Gastrocnemius medialis (tissue), 4 donors: Measurements from ENCODE around the gene IQSEC1. TPM values are rescaled to one million over a fixed set of nuclear protein-coding genes. Genes with fewer than 3 reads are reported as not detected.

Experiments
- ATAC-seq, 2 donors: fragments of 150-250 bp; one replicate each; pipeline ENCODE4 v1.9.1; 2016
- DNase-seq, 2 donors: peaks; one replicate each; pipeline ENCODE4 v3.0.0-alpha.2; 2019
- H3K27ac ChIP-seq, 4 donors: fragments of 200-600 bp; sonication (generic); 1 replicate in 1 of 4; 2 replicates in 3 of 4; pipeline ENCODE4 v1.5.1; 2016 to 2018; ENCODE audit warnings: mild to moderate bottlenecking in 2 of 4, moderate library complexity in 1 of 4
- H3K27me3 ChIP-seq, 3 donors: fragments of 200-600 bp; sonication (generic) in 2 of 3; 1 replicate in 1 of 3; 2 replicates in 2 of 3; pipeline versions ENCODE4 v1.5.1 to v1.6.0; 2016 to 2019; ENCODE audit warnings: mild to moderate bottlenecking in 1 of 3, moderate library complexity in 1 of 3
- H3K36me3 ChIP-seq, 2 donors: fragments of 200-600 bp; sonication (generic) in 1 of 2; one replicate each; pipeline ENCODE4 v1.5.1; 2017 to 2018
- H3K4me1 ChIP-seq, 2 donors: fragments of 200-600 bp; sonication (generic) in 1 of 2; one replicate each; pipeline ENCODE4 v1.5.1; 2016 to 2017; ENCODE audit warnings: mild to moderate bottlenecking in 2 of 2
- H3K4me3 ChIP-seq, 4 donors: fragments of 200-600 bp; sonication (generic) in 3 of 4; 1 replicate in 1 of 4; 2 replicates in 3 of 4; pipeline ENCODE4 v1.5.1; 2016 to 2019; ENCODE audit warnings: mild to moderate bottlenecking in 2 of 4
- H3K9me3 ChIP-seq, 3 donors: fragments of 200-600 bp; sonication (generic) in 2 of 3; 1 replicate in 1 of 3; 2 replicates in 2 of 3; pipeline ENCODE4 v1.5.1; 2016 to 2019
- CTCF ChIP-seq, 5 experiments: fragments of 450-650 bp in 3 of 5; fragments of 200-600 bp in 2 of 5; sonication (generic) in 2 of 5; IDR thresholded peaks in 4 of 5; conservative IDR thresholded peaks in 1 of 5; 1 replicate in 4 of 5; 2 replicates in 1 of 5; pipeline ENCODE4 v1.5.1; 2016 to 2019; ENCODE audit warnings: antibody characterized with exemption in 5 of 5, mild to moderate bottlenecking in 3 of 5, moderate library complexity in 3 of 5
- POLR2A ChIP-seq, 2 donors: fragments of 450-650 bp; IDR thresholded peaks; one replicate each; pipeline ENCODE4 v1.6.1; 2017; ENCODE audit warnings: antibody characterized with exemption in 2 of 2, mild to moderate bottlenecking in 2 of 2, moderate library complexity in 2 of 2
- in situ Hi-C, 4 donors: fragments of 200-750 bp; cut with MboI; loops; one replicate each; pipeline versions ENCODE4 v1.15.0 to v1.8.0; 2017; ENCODE audit warnings: low sequenced_read_pairs in 4 of 4
- intact Hi-C: fragments of 100-400 bp; cut with DNase I; formaldehyde crosslinking; loops from one replicate; pipeline ENCODE4 v1.15.1; 2023; ENCODE audit warnings: low total_unique reads
- total RNA-seq, 4 donors: library from RNA; depleted of rRNA; stranded (reverse); fragments of >200 nt; gene quantifications; one replicate each; pipeline versions ENCODE4 v1.1.0 to v1.2.3, GENCODE V29; 2016

The IQSEC1 gene
- total RNA-seq, 4 donors from 2014 or later: 15.2 to 31.3 (median 28.0) TPM

- DNase-seq: no peak
- in situ Hi-C loops: loop anchor here (10.0 to 25.0 kb wide), 3 partner anchors 49 to 96 kb away; no protein-coding TSS in a partner anchor
- peaks cover 20 to 28% of the 10 kb centered on the region in 2 donors for H3K4me1 ChIP-seq
- intact Hi-C loops: no loop called here
- no peaks in the 10 kb centered on the region for H3K36me3 ChIP-seq
- no peak overlapping the region for H3K4me3 ChIP-seq
- no peaks in the 10 kb centered on the region for H3K27me3 ChIP-seq
- H3K27ac ChIP-seq: peak overlapping the region in 2 of 4 donors; percentile 24 to 56
- no peak for ATAC-seq
- TF ChIP-seq POLR2A (IDR thresholded peaks at IDR 0.05): no peak
- no peak for TF ChIP-seq CTCF (IDR thresholded peaks at IDR 0.05 in 4 of 5, conservative IDR thresholded peaks at IDR 0.05 in 1 of 5)
- H3K9me3 ChIP-seq: no peaks in the 10 kb centered on the region
These were observed 89.9 kb downstream of the IQSEC1 start for GRCh38 chr3:12983319-12983718.

GRCh38 chr3:12982619-12983101 is 90.6 kb downstream of the IQSEC1 start:
- DNase-seq (no peak), ATAC-seq (no peak)
- Histone ChIP-seq H3K27ac (no peak overlapping the region), H3K27me3 (no peaks in the 10 kb centered on the region), H3K9me3 (no peaks in the 10 kb centered on the region), H3K4me3 (no peak overlapping the region), H3K4me1 (peaks cover 18 to 28% of the 10 kb centered on the region in 2 donors), H3K36me3 (no peaks in the 10 kb centered on the region)
- in situ Hi-C loops: loop anchor here (10.0 to 25.0 kb wide), 3 partner anchors 48 to 95 kb away; no protein-coding TSS in a partner anchor
- TF ChIP-seq POLR2A (IDR thresholded peaks at IDR 0.05) (no peak), CTCF (IDR thresholded peaks at IDR 0.05 in 4 of 5, conservative IDR thresholded peaks at IDR 0.05 in 1 of 5) (no peak)
- intact Hi-C loops: no loop called here

GRCh38 chr3:12981306-12982275 is 91.6 kb downstream of the IQSEC1 start:
- no peaks in the 10 kb centered on the region for H3K9me3 ChIP-seq
- intact Hi-C loops (no loop called here), in situ Hi-C loops (loop anchor here (10.0 to 25.0 kb wide), 3 partner anchors 47 to 94 kb away; no protein-coding TSS in a partner anchor)
- H3K27me3 ChIP-seq: no peaks in the 10 kb centered on the region
- no peaks in the 10 kb centered on the region for H3K36me3 ChIP-seq
- DNase-seq (no peak), ATAC-seq (no peak)
- no peak for TF ChIP-seq POLR2A (IDR thresholded peaks at IDR 0.05)
- TF ChIP-seq CTCF (IDR thresholded peaks at IDR 0.05 in 4 of 5, conservative IDR thresholded peaks at IDR 0.05 in 1 of 5): no peak
- peaks cover 11 to 24% of the 10 kb centered on the region in 2 donors for H3K4me1 ChIP-seq
- no peak overlapping the region for H3K4me3 ChIP-seq
- no peak overlapping the region for H3K27ac ChIP-seq

DNA sequence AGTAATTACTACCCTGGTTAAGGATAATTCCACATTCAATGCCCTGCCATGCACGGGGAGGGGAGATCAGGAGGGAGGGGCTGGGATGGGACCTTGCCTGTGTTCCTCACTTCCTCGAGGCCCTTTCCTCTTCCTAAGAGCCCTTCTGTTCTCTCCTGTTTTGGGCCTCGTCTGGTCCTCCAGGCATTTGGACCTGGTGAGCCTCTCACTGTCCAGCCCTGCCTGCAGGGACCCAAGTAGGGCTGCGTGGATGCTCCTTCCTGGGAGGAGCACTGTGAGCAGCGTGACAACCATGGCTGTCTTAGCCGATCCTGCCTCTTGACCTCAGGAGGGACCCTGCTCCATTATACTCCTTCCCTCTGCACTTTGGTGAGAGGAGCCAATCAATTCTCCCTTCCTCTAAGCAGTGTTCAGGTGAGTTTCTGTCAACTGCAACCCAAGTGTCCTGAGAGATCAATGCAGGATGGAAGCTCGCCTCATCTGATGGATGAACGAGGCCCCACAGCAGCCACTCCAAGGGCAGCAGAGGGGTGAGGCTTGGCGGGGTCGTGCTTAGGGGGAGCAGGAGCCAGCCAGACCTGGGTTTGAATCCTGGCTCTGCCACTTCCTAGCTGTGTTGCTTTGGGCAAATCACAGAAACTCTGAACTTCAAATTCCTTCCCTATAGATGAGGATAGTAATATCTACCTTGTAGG is 92.5 kb downstream of the IQSEC1 start:
- no peak for ATAC-seq
- TF ChIP-seq CTCF (IDR thresholded peaks at IDR 0.05 in 4 of 5, conservative IDR thresholded peaks at IDR 0.05 in 1 of 5) (no peak), POLR2A (IDR thresholded peaks at IDR 0.05) (no peak)

More for the DNA sequence above, 92.5 kb downstream of the IQSEC1 start:
- intact Hi-C loops (no loop called here), in situ Hi-C loops (loop anchor here (10.0 to 25.0 kb wide), 3 partner anchors 46 to 93 kb away; no protein-coding TSS in a partner anchor)
- Histone ChIP-seq H3K4me3 (no peak overlapping the region), H3K4me1 (peaks cover 11 to 22% of the 10 kb centered on the region in 2 donors), H3K27ac (no peak overlapping the region), H3K27me3 (no peaks in the 10 kb centered on the region), H3K9me3 (no peaks in the 10 kb centered on the region), H3K36me3 (no peaks in the 10 kb centered on the region)
- no peak for DNase-seq
